ENCODE results near the gene ZGRF1. TPM values are rescaled to one million over a fixed set of nuclear protein-coding genes. Genes with fewer than 3 reads are reported as not detected.

The ZGRF1 gene
- total RNA-seq, 6 donors from 2014 or later = 2.6 to 9.4 (median 4.6) TPM

GRCh38 chr4:112516471-112517066 is 120.1 kb downstream of the ZGRF1 start:
- peak in 1 of 2 donors; percentile 85 for DNase-seq
- peaks cover 24 to 49% (median 40%) of the 10 kb centered on the region in 4 donors for H3K4me1 ChIP-seq
- peaks cover 5 to 84% (median 56%) of the 10 kb centered on the region in 4 donors for H3K27me3 ChIP-seq
- TF ChIP-seq EP300 (IDR thresholded peaks at IDR 0.05) (no peak), POLR2AphosphoS5 (IDR thresholded peaks at IDR 0.05) (no peak), POLR2A (IDR thresholded peaks at IDR 0.05) (no peak)
- TF ChIP-seq, protein P1, sequence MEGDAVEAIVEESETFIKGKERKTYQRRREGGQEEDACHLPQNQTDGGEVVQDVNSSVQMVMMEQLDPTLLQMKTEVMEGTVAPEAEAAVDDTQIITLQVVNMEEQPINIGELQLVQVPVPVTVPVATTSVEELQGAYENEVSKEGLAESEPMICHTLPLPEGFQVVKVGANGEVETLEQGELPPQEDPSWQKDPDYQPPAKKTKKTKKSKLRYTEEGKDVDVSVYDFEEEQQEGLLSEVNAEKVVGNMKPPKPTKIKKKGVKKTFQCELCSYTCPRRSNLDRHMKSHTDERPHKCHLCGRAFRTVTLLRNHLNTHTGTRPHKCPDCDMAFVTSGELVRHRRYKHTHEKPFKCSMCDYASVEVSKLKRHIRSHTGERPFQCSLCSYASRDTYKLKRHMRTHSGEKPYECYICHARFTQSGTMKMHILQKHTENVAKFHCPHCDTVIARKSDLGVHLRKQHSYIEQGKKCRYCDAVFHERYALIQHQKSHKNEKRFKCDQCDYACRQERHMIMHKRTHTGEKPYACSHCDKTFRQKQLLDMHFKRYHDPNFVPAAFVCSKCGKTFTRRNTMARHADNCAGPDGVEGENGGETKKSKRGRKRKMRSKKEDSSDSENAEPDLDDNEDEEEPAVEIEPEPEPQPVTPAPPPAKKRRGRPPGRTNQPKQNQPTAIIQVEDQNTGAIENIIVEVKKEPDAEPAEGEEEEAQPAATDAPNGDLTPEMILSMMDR (IDR thresholded peaks at IDR 0.05) = no peak
- no peaks in the 10 kb centered on the region for H3K36me3 ChIP-seq
- 3 to 4% methylated on average over 23 to 51 of the region's 55 CpGs for WGBS, 2 donors
- peak overlapping the region in 3 of 4 donors; percentile 38 to 58 (median 54) for H3K4me3 ChIP-seq
- no peak overlapping the region for H3K27ac ChIP-seq
- no peak for ATAC-seq (ENCODE audit: low FRiP score in 2 of 2)
- H3K9me3 ChIP-seq = peaks cover 0 to 5% (median 0%) of the 10 kb centered on the region in 4 donors

GRCh38 chr4:112516066-112516470 is 120.6 kb downstream of the ZGRF1 start, which contains the start of gene NEUROG2:
TSS of gene NEUROG2 (minus strand) at chr4:112516180. CDS start at chr4:112515475, 705 bp downstream.
- Histone ChIP-seq H3K27me3 (peaks cover 6 to 84% (median 57%) of the 10 kb centered on the region in 4 donors), H3K4me3 (peak within 1 kb of the TSS; percentile 20 to 58 (median 46)), H3K36me3 (no peaks in the 10 kb centered on the region), H3K9me3 (peaks cover 0 to 5% (median 0%) of the 10 kb centered on the region in 4 donors), H3K4me1 (peaks cover 25 to 50% (median 43%) of the 10 kb centered on the region in 4 donors), H3K27ac (no peak within 1 kb of the TSS)
- DNase-seq (no peak), ATAC-seq (ENCODE audit: low FRiP score in 2 of 2) (no peak)
- 0 to 2% methylated on average over 9 to 14 of the region's 15 CpGs for WGBS, 2 donors
- TF ChIP-seq POLR2AphosphoS5 (IDR thresholded peaks at IDR 0.05) (no peak), POLR2A (IDR thresholded peaks at IDR 0.05) (no peak), EP300 (IDR thresholded peaks at IDR 0.05) (no peak)
- TF ChIP-seq, protein P1 (IDR thresholded peaks at IDR 0.05) = no peak

DNA sequence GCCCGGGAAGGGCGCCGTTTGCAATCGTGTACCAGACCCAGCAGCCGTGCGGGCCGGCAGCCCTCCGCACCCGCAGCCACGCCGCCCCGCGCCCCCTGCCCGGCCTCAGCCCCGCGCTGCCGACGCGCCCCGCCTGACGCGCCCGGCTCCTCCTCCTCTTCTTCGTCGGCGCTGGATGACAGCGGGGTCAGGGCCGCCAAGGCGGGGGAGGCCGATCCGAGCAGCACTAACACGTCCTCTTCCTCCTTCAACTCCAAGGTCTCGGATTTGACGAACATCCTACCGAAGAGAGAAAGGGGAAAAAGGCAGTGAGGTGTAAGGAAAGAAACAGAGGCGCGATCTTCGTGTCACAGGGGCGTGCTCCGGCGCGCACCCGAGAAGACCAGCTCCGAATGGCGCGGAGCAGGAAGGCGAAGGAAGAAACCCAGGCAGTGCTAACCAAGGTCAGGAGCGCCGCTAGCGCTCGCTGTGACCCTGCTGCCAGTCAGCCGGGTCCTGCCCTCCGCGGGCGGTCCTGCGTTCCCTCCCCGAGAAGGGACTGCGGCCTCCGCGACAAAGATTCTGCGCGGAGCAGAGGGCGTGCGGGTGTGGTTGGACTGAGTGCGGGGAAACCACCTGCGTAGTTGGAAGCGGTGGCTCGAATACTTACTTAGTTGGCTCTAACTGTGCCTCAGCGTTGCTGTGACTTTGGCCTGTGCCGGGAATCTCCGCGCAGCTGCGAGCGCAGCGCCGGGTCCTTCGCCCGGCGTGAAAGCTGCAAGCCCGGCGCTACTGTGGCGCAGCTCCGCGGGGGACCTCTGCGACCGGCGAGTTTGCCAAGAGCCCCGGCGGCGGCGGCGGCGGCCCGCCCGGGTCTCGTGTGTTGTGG is 121.3 kb downstream of the ZGRF1 start:
- Histone ChIP-seq H3K36me3 (no peaks in the 10 kb centered on the region), H3K9me3 (peaks cover 0 to 5% (median 0%) of the 10 kb centered on the region in 4 donors), H3K4me3 (peak overlapping the region; percentile 20 to 58 (median 46)), H3K27me3 (peaks cover 3 to 84% (median 55%) of the 10 kb centered on the region in 4 donors), H3K27ac (no peak overlapping the region), H3K4me1 (peaks cover 31 to 50% (median 47%) of the 10 kb centered on the region in 4 donors)
- DNase-seq = peak in 1 of 2 donors; percentile 89
- ATAC-seq (ENCODE audit: low FRiP score in 2 of 2) = peak; percentile 50 to 66
- 0 to 2% methylated on average over 19 to 64 of the region's 96 CpGs for WGBS, 2 donors
- no peak for TF ChIP-seq POLR2AphosphoS5 (IDR thresholded peaks at IDR 0.05)
- no peak for TF ChIP-seq EP300 (IDR thresholded peaks at IDR 0.05)
- TF ChIP-seq, protein P1 (IDR thresholded peaks at IDR 0.05) = no peak
- TF ChIP-seq POLR2A (IDR thresholded peaks at IDR 0.05) = no peak

DNA sequence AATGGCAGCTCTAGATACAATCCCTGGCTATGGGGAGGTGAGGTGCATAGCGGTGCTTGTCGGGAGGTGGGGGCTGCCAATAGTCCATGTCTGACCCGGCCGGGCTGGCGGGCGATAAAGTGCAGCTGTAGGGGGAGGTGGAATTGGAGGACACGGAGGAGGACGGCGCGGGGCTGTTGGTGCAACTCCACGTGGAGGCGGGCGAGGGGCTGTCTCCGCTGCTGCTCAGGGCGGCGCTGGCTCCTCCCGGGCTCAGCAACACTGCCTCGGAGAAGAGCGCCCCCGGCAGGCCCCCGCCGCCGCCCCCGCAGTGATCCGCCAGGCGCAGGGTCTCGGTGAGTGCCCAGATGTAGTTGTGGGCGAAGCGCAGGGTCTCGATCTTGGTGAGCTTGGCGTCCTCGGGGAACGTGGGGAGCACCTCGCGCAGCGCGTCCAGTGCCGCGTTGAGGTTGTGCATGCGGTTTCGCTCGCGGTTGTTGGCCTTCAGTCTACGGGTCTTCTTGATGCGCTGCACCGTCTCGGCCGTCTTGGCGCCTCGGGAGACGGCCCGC is 122.0 kb downstream of the ZGRF1 start:
- no peak overlapping the region for H3K27ac ChIP-seq
- TF ChIP-seq, protein P1 (IDR thresholded peaks at IDR 0.05) = no peak
- TF ChIP-seq EP300 (IDR thresholded peaks at IDR 0.05) = no peak
- DNase-seq (peak in 1 of 2 donors; percentile 86), ATAC-seq (ENCODE audit: low FRiP score in 2 of 2) (peak in 1 of 2 donors; percentile 4)
- peaks cover 38 to 54% (median 53%) of the 10 kb centered on the region in 4 donors for H3K4me1 ChIP-seq
- 4 to 6% methylated on average over 8 to 37 of the region's 52 CpGs for WGBS, 2 donors
- peaks cover 0 to under 1% (median 0%) of the 10 kb centered on the region in 4 donors for H3K9me3 ChIP-seq
- no peaks in the 10 kb centered on the region for H3K36me3 ChIP-seq
- H3K27me3 ChIP-seq = peaks cover 2 to 84% (median 53%) of the 10 kb centered on the region in 4 donors
- H3K4me3 ChIP-seq = peak overlapping the region in 3 of 4 donors; percentile 38 to 58 (median 54)

All from upper lobe of left lung (tissue), 6 donors.